Measurements from ENCODE around the gene SLC6A11.

The SLC6A11 gene

DNA sequence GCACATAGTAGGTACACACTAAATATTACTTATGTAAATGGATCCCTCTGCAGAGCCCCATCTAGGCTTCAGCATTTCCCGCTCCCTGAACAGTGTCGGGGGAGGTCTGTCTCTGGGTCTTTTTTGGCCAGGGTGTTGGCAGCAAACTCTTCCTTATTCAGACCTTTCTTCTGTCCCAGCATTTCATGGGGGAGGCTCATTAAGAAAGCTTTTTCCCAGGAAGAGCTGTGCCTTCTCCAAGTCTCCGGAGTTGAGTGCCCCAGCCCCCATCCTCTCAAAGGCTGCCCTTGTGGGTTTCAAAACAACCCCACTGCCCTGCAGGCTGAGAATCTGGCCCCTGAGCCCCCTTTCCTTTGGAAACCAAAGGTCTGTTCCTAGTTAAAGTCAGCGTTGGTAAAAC is 25.1 kb downstream of the SLC6A11 start:
- DNase-seq (ENCODE audit: low spot score): no peak

DNA sequence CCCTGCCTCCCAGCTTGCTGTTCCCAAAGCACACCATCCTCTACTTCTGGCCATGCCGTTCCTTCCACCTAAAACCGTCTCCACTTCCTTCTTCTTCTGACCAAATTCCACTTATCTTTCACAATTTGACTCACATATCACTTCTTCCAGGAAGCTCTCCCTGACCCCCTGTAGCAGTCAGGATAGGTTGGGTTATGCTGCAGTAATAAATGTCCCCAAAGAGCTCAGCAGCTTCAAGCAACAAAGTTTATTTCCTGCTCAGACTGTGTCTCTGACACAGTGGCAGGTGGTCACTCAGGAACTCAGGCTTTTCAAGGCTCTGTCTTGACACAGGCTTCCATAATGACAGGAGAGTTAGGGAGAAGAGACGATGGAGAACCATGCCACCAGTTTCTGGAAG is 27.4 kb downstream of the SLC6A11 start:
- DNase-seq (ENCODE audit: low spot score): no peak

- no peak for DNase-seq (ENCODE audit: low spot score)
These were observed 29.2 kb downstream of the SLC6A11 start for GRCh38 chr3:10845001-10845761.

GRCh38 chr3:10845839-10846656 is 30.0 kb downstream of the SLC6A11 start:
- DNase-seq (ENCODE audit: low spot score): no peak

DNA sequence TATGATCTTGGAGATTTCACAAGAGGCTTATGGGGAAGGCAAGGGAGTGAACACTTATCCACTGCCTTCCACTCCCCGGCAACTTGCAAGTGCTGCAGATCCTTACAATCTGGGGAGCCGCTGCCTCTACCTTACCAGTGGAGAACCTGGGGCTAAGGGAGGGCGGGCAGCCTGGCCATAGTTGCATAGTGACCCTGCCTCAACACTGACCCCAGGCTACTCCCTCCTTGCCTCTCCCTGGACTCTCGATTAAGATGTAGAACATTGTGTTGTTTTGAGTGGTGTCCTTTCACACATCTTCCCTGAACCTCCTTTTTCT is 30.6 kb downstream of the SLC6A11 start:
- DNase-seq (ENCODE audit: low spot score): no peak

DNA sequence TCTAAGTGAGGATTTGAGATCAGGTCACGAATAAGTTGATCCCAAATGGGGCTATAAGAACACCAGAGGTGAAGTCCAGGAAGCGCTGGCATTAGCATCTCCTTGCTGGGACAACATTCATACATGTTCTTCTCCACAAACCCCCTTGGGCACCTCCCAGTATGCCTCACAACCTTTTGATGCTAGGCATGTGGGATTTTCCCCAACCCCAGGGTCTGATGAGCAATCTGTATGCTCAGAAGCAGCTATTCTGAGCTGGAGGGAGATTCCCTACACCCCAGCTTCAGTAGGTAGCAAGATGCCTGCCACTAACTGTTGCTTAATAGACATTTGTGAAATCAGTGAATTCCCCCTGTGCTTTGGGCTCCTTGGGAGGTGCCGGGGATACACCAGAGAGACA is 32.2 kb downstream of the SLC6A11 start:
- no peak for DNase-seq (ENCODE audit: low spot score)

DNA sequence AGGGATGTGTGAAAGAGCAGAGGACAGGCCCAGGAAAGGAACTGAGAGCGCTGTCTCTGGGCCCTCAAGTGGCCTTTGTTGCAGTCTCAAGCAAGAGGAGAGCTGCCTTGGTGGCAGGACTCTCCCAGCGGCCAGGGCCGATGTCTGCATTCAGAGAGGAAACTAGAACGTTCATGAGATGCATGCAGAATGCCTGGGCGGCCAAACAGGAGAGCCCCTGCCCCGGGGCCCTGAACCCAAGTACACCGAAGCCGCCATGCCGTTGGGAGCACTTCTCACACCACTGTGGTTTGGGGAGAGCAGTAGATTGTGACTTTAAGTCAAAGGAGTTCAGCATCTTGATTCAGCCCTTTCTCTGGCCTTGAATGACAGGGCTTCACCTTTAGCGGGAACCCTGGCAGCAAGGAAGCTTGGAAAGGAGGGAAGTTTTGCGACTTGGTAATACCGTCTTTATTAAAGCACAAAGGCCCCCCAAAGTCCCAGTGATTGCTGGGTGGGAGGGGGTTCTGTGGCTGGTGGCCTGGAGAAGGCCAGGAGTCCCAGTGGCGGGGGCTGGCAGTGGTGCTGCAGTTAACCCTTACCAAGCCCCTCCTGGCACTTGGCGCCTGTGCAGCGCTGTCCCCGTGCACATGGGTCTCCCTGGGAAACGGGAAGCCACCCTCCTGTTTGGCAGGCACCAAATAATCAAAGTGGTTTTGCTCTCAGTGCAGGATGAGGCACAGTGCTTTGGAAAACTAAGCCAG is 36.2 kb downstream of the SLC6A11 start:
- no peak for DNase-seq (ENCODE audit: low spot score)

DNA sequence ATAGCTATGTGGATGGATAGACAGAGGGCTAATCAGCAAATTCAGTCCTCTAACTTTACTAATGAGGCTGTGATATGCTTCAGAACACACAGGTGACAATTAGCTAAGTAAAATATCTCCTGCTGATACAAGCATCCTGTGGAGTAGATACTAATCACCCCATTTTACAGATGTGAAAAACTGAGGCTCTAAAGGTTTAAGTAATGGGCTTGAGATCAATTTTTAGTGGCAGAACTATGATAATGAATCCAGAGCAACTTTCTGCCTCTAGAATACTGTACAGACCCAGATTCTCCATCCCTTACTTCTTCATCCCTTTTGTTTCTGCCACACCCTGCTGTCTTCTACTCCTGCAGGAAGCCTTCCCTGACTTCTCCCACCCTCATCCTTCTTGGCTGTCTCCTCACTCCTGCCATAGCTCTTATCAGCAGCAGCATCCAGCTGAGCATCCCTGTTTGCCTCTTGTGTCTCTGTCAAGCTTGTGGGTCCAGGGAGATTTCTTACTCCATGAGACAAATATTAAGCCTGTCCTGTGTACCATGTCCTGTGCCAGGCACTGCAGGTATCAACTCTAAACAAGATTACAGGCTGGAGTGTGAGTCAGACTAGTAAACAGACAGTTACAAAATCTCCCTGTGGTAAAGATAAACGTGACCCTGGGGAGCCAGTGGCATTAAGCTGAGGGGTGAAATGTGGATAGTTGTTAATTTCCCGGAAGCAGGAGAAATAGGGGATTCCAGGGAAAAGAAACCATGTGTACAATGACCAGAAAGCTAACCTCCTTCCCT is 39.2 kb downstream of the SLC6A11 start:
- no peak for DNase-seq (ENCODE audit: low spot score)

DNA sequence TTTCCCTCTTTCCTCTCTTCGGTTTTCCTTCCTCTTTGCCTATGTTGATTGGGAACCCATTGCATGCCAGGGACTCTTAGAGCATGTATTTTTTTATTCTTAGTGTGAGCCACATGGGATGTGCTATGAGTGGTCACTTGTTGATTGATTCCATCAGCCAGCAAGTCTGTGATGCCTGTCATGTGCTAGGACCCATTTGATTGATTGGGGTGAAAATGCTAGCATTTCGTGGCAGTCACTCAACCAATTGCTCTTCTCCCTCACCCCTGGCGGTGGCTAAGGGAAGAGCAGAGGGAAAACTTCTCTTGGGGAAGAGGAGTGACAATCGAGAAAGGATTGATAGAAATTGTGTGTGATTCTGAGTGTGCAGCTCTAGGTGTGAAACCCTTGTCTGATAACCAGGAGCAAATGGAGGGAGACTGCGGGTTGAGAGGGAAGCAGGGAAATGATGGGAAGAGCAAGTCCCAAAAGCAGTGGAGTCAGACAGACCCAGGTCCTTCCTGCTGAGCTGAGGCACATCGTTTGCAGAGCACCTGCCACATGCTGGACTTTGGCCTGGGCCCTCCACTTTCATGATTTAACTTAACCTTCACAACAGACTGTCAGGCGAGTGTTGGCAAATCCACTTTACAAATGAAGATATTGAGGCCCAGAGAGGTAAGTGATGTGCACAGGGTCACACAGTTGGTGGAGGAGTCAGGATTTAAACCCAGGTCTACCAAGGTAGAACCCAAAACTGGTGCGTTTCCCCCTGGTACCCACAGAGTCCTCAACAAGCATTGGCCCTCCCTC is 40.0 kb downstream of the SLC6A11 start:
- no peak for DNase-seq (ENCODE audit: low spot score)

- no peak for DNase-seq (ENCODE audit: low spot score)
These were observed 41.2 kb downstream of the SLC6A11 start for GRCh38 chr3:10857235-10857634.

DNA sequence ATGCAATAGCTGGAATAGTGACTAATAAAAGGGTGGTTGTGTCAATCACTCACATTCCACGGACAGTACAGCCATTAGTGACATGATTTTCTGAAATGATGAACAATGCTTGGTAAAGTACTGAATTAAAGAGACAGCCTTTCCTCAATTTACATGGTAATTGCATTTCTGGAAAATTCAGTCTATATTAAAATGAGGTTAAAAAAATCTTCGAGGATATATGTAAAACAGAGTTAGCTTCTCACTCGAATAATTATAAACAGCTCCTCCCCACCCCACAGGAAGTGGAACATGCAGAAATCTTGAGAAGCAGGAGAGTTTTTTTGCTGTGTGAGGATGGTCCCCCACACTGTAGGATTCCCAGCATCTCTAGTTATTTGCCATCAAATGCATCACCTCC is 42.1 kb downstream of the SLC6A11 start:
- DNase-seq (ENCODE audit: low spot score): no peak

DNA sequence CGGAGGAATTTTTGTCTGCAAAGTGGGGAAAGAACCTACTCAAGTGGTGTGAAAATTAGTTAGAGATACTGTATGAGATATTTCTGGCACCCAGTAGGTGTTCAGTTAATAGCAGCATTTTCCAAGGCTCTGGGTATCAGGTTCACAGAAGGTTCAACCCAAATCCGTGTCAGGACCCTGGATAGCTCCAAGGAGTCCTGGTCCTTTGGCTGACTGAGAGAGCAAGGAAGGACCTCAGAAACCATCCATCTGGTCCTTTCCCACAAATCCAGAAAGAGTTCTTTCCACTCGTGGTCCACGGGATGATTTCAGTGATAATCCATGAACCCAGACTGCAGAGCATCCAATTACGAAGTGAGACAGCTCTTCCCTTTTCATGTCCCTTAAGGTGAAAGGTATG is 51.4 kb downstream of the SLC6A11 start:
- DNase-seq (ENCODE audit: low spot score): no peak

DNA sequence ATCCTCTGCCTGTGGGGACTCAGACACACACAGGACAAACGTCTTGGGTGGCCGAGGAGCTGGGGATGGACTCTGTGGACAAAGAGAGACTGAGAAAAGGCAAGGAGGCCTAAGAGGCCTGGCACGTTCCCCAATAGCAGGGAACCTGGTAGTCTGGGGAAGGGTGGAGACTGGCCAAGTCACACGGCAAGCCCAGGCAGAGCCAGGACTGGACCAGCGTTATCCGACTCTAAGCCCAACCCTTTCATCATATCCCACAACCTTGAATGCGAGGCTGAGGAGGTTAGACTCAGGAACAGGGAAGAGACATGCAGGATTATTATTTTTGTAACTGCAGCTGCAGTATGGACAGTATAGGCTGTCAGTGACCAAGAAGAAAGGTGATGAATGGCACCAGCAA is 53.4 kb downstream of the SLC6A11 start:
- DNase-seq (ENCODE audit: low spot score): no peak

GRCh38 chr3:10870296-10870695 is 54.3 kb downstream of the SLC6A11 start:
- no peak for DNase-seq (ENCODE audit: low spot score)

- no peak for DNase-seq (ENCODE audit: low spot score)
These were observed 57.4 kb downstream of the SLC6A11 start for GRCh38 chr3:10873415-10873814.

- DNase-seq (ENCODE audit: low spot score): no peak
These were observed 59.9 kb downstream of the SLC6A11 start for GRCh38 chr3:10875914-10876313.

DNA sequence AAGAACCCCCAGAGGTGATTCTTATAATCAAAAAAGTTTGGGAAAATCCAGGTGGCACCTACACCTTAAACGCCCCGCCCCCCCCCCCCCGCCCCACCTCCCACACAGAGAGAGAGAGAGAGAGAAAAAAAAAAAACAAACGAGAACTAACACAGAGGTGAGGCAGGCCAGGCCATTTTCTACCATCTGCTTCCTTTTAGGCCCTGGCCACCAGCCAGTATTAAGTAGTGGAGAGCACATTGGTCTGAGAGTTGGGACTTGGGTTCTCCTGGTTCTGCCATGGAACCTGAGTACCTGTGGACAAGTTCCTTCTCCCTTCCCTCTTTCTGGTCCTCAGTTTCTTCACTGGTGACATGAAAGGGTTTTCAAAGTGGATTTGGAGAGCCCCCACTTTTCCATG is 60.6 kb downstream of the SLC6A11 start:
- no peak for DNase-seq (ENCODE audit: low spot score)

DNA sequence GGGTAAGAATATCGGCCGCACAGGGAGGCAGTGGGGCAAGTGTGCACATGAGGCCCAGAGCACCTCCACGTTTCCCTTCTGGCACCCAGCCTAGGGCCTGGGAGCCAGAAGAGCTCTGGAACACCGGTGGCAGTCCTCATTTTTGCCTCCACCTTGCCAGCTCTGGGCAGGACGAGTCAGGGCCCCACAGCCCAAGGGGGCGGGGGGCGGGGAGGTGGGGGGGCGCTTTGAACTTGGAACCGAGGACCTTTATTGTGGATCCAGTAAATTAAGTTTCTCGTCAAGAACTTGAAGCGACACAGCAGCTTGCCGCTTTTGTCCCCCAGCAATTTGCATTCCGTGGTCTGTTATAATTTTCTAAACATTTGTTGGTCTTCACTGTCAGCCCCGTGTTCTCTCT is 66.8 kb downstream of the SLC6A11 start:
- no peak for DNase-seq (ENCODE audit: low spot score)

DNA sequence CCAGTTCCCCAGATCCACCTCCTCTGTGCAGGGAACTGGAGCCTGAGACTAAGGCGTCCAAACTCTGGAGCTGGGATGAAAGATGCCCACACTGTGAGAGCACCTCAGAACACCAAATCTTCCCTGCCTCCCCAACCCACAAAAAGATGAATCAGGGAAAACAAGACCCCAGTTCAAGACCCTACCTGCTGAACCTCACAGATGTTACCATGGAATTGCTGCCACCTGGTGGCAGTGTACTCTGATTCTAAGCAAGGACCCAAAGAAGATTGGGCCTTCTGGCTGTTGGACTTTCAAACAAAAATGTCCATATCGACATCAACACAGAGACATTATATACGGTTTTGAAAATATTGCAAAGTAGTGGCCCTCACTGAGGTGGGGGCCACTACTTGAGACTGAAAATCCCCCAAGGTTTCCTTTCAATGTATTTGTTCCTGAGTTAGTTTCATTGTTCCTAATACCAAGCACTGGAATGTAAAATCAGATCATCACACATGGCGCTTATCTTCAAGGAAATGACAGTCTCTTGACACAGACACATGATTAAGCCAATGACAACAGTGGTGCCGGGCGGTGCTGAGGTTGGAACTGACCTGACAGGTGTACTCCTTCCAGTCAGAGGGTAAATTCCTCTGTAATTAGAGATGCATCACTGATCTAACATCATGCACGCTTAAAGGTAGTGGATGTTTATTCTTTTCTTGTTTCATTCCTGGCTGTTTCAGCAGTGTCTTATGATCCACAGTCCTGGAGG is 67.6 kb downstream of the SLC6A11 start:
- DNase-seq (ENCODE audit: low spot score): no peak

GRCh38 chr3:10887015-10887414 is 71.0 kb downstream of the SLC6A11 start:
- no peak for DNase-seq (ENCODE audit: low spot score)
